ENCODE measurements around the gene ZNF28.
A peak's percentile ranks its signal among the peaks of the same experiment; 100 is the strongest.
"Not testable (repeated sequence)": the region's sequence is repeated elsewhere in the genome, so short reads cannot be mapped to it uniquely, and the experiment has no call there.

ZNF28 gene

DNA sequence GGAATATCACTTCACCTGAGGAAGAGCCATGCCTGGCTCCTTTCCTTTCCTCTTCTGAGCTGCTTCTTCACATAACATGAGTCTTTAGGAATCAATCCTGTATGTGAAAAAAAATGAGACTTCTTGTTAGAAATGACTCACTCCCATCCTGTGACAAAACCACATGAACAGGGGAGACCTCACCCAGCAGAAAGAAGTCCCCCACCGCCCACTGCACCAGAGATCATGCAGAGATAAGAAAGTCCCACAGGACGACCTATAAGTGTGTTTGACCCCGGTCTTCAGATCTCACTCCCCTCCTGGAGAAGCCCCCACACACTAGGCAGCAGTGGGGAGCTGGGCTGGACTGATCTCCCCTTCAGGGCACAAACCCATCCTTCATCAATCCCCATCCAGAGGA is 42.6 kb downstream of the ZNF28 start:
- DNase-seq = peak in 1 of 4 experiments; percentile 2

DNA sequence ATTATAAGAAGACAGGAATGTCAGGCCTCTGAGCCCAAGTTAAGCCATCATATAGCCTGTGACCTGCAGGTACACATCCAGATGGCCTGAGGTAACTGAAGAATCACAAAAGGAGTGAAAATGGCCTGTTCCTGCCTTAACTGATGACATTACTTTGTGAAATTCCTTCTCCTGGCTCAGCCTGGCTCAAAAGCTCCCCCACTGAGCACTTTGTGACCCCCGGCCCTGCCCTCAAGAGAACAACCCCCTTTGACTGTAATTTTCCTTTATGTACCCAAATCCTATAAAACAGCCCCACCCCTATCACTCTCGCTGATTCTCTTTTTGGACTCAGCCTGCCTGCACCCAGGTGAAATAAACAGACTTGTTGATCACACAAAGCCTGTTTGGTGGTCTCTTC is 65.0 kb downstream of the ZNF28 start:
- not testable (repeated sequence) for DNase-seq

DNA sequence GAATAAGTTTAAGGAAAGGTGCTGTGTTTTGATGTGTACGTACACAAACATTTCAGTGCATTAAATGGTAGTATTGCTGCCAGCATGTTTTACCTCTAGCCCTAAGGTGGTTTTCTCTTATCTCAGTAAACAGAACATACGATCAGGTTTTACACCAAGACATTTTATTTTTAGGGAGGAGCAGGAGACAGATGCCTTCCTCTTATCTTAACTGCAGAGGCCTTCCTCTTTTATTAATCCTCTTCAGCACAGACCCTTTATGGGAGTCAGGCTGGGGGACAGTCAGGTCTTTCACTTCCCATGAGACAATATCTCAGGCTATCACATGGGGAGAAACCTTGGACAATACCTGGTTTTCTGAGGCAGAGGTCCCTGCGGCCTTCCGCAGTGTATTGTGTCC is 71.7 kb downstream of the ZNF28 start:
- no peak for DNase-seq

DNA sequence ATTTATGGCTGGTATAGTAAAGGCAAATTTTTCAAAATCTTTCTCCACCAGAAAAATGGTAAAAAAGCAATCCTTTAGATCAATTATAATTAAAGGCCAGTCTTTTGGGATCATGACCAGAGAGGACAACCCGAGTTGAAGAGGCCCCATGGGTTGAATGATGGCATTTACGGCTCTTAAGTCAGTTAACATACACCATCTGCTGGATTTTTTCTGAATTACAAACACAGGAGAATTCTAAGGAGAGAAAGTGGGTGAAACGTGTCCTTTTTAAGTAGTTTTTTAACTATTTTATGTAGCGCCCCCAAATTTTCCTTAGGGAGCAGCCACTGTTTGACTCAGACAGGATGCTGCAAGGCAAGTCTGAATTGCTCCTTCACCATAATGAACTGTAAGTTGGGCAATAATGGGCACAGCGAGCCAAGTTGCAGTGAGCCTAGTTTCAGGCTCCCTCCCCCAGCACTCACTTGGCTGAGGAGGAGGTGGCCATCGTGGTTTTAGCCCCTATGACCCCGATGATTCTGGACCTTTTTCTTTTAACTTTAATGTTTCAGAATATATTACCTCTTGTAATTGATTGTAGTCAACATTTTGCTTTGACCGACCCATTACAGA is 73.0 kb downstream of the ZNF28 start:
- peak; percentile 31 to 75 (median 52) for DNase-seq

All from suppressor macrophage (primary cell).